Putamen (tissue), 1 donor: ENCODE data around the gene USO1.
"Not testable (repeated sequence)": the region's sequence is repeated elsewhere in the genome, so short reads cannot be mapped to it uniquely, and the experiment has no call there.

ENCODE experiments used
- DNase-seq: peaks from one replicate; pipeline ENCODE4 v3.0.0-alpha.2; 2016; ENCODE audit warnings: low spot score

The USO1 gene

DNA sequence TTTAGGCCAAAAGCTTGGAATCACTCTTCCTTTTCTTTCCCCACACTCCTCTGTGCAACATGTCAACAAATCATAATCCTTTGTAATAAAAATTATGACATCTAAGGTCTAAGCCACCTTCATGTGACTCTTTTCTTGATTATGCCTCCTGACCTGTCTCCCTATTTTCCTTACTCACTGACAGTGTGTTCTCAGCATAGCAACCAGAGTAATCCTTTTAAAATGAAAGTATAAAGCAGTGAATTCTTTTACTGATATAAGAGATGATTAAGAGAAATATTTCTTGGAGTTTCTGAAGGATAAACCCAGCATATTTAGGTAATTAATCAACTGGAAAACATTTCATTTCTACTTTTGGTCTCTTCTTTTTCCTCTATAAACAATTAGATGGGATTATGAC, 44.7 kb downstream of the USO1 start:
- no peak for DNase-seq

GRCh38 chr4:75771607-75772006, 47.2 kb downstream of the USO1 start:
- no peak for DNase-seq

- DNase-seq, result no peak
Measured at GRCh38 chr4:75777589-75777988, 53.2 kb downstream of the USO1 start.

- DNase-seq, result no peak
Measured at GRCh38 chr4:75779105-75779757, 54.9 kb downstream of the USO1 start.

DNA sequence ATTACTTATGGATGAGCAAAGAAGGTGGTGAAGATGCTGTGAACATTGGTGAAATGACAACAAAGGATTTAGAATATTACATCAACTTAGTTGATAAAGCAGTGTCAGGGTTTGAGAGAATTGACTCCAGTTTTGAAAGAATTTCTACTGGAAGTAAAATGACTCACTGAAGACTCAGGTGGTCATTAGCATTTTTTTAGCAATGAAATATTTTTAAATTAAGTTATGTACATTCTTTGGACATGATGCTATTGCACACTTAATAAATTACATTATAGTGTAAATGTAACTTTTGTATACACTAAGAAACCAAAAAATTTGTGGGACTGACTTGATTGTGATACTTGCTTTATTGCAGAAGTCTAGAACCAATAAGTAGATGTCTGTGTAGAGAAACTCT, 56.9 kb downstream of the USO1 start:
- DNase-seq, result no peak

GRCh38 chr4:75786526-75786925, 62.1 kb downstream of the USO1 start:
- DNase-seq, result no peak

DNA sequence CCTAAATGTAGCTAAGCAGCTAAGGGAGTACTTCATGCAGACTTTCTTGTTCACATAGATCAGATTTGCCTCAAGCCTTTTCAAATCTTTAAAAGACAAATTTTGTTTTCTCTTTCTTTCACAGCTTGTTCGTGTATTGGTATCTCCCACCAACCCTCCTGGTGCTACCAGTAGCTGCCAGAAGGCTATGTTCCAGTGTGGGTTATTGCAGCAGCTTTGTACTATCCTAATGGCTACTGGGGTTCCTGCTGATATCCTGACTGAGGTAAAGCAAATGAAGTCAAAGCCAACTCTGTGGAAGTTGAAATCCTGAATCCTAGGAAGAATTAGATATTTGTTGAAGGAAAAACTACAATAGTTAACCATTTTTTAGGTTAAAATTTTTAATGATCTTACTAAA, 62.6 kb downstream of the USO1 start:
- DNase-seq, result no peak

- DNase-seq, result no peak
Measured at GRCh38 chr4:75790024-75790423, 65.6 kb downstream of the USO1 start.

DNA sequence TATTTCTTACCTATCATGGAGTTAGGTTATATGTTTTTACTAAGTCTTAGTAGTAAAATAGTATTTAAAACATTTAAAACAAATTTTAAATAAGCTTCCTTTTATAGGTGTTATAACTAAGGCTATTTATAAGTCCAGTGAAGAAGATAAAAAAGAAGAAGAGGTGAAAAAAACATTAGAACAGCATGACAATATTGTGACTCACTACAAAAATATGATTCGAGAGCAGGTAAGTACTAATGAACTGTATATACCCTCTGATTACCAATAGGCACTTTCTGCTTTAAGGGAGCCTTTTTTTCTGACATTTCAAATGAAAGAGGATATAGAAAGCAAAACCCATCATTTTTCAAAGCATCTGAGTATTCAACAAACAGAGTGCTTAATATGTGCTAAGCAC, 76.6 kb downstream of the USO1 start:
- DNase-seq, result no peak

- not testable (repeated sequence) for DNase-seq
Measured at GRCh38 chr4:75806035-75806434, 81.7 kb downstream of the USO1 start.

- no peak for DNase-seq
Measured at GRCh38 chr4:75817901-75818300, 93.5 kb downstream of the USO1 start.

GRCh38 chr4:75819121-75819520, 94.7 kb downstream of the USO1 start:
- no peak for DNase-seq

GRCh38 chr4:75820197-75820596, 95.8 kb downstream of the USO1 start:
- DNase-seq, result no peak

DNA sequence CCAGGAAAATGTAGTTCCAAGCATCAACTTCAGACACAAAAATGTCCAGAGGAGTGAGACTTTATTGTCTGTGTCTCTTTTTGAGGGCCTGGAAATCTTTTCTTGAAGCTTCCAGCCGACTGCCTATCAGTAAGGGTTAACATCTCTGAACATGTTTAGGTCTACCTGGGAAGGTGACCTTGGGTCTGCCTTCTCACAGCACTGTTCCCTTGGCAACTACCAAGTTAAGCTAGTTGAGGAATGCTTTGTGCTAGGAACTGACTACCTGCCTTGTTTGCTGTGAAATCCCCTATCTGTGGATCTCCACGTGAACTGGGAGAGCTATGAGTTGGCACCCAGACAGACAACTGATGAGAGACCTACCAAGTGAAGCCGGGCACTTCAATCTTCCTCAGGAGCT, 96.3 kb downstream of the USO1 start:
- DNase-seq, result no peak

- DNase-seq, result no peak
Measured at GRCh38 chr4:75821216-75821615, 96.8 kb downstream of the USO1 start.

DNA sequence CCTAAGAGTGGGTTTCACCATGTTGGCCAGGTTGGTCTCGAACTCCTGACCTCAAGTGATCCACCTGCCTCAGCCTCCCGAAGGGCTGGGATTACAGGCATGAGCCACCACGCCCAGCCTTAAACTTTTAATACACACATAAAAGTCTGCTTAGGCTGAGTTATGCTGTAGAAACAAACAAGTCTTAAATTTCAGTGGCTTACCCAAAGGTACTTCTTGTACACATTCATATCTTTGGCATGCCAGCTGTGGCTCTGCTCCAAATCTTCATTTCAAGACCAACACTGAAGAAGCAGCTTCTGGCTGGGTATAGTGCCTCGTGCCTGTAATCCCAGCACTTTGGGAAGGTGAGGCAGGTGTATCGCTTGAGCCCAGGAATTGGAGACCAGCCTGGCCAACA, 97.6 kb downstream of the USO1 start:
- no peak for DNase-seq

DNA sequence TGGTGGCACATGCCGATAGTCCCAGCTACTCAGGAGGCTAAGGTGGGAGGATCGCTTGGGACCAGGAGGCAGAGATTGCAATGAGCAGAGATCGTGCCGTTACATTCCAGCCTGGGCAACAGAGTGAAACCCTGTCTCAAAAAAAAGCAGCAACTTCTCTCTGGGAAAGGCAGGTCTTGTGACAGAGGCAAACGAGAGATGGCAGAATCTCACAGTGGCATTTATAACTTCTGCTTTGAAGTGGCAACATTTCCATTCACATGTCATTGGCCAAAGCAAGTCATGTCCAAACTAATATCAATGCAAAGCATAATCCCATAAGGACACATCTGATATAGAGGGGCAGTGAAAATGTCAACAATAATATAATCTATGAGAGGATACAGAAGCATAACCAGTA, 98.0 kb downstream of the USO1 start:
- DNase-seq, result no peak

DNA sequence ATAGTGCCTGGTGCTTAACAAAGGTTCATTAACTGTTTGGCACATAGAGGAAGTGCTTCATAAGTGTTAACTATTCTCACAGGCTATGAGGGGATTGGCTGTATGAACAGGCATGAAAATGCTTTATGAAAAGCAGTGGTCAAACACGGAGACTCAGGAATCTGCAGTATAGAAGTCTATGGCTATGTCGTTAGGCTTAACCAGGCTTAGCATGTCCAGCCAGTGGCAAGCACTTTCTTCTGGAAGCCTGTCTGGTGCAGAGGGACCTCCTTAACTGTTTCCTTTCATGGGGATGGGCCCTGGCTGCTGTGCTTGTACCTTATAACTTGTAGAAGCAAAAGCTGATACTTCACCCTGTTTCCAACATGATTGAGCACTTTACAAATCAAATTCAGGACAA, 99.4 kb downstream of the USO1 start:
- no peak for DNase-seq

- no peak for DNase-seq
Measured at GRCh38 chr4:75830906-75831305, 106.5 kb downstream of the USO1 start.

DNA sequence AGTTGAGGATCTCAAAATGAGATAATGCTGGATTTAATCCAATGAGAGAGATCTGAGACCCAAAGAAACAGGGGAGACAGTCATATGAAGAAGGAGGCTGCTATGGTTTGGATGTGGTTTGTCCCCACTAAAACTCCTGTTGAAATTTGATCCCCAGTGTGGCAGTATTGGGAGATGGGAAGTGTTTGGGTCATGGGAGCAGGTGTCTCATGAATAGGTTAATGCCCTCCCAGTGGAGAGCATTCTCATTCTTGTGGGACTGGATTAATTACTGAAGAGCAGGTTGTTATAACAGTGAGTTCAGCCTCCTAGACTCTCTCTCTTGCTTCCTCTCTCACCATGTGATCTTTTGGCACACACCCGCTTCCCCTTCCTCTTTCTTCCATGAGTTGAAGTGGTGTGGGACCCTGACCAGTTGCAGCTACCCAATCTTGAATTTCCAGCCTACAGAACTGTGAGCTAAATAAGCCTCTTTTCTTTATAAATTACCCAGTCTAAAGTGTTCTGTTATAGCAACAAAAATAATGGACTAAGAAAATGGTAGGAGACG, 107.6 kb downstream of the USO1 start:
- DNase-seq, result no peak

GRCh38 chr4:75834095-75834771, 109.9 kb downstream of the USO1 start:
- no peak for DNase-seq

DNA sequence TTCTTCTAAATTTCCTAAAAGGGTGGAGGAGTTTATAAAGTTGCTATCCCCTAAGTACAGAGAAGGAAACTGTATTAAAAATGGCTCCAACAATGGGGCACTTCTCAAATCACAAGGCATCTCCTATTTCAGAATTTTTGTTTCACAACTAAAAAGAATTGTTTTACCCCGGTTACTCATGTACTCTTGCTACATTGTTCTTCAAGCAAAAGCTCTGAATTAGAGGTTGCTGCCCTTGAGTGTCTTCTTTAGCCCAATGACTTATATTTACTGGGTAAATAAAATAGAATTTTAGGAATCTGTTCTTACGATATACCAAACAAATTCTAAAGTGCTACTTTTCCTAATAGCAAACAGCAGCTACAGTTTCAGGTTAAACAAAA, 110.4 kb downstream of the USO1 start:
- DNase-seq, result no peak

- DNase-seq, result no peak
Measured at GRCh38 chr4:75841641-75842520, 117.5 kb downstream of the USO1 start.
